ENCODE results near the gene ARHGAP23. TPM values are rescaled to one million over a fixed set of nuclear protein-coding genes. Genes with fewer than 3 reads are reported as not detected.

ARHGAP23 gene
- total RNA-seq, 1 experiment from 2014 or later, result 129 TPM

- DNase-seq, result no peak
- no peak for TF ChIP-seq EZH2 (IDR thresholded peaks at IDR 0.05; ENCODE audit: low read depth)
- Histone ChIP-seq H3K79me2 (ENCODE audit: low read depth) (no peaks in the 10 kb centered on the region), H3K9me3 (ENCODE audit: insufficient read depth, low read depth) (no peaks in the 10 kb centered on the region), H3K4me1 (replicated peaks; ENCODE audit: insufficient read depth) (peaks cover 34% of the 10 kb centered on the region), H3K4me3 (no peak overlapping the region), H3K4me2 (no peak overlapping the region), H3K36me3 (ENCODE audit: low read depth) (no peaks in the 10 kb centered on the region), H3K27me3 (ENCODE audit: insufficient read depth, low read depth) (peaks cover 7% of the 10 kb centered on the region; the same call in 1 of the 2 replicates), H2AFZ (no peak overlapping the region), H3K27ac (no peak overlapping the region), H3F3A (ENCODE audit: insufficient read depth, low read depth) (peaks cover 32% of the 10 kb centered on the region; the same call in 1 of the 2 replicates), H3K9me2 (ENCODE audit: insufficient read depth) (no peaks in the 10 kb centered on the region), H4K20me1 (ENCODE audit: insufficient read depth) (no peaks in the 10 kb centered on the region)
- POLR2A ChIA-PET (ENCODE audit: unreplicated experiment), result no interaction called here
- CTCF ChIA-PET, result interaction anchor here (1.1 kb wide), 1 partner anchor 234 kb away, joined by 9 read pairs; no protein-coding TSS in a partner anchor
- BruUV-seq (replicated peaks), result no TSS peak
- intact Hi-C loops (cut with micrococcal nuclease; ENCODE audit: unreplicated experiment), result no loop called here
Measured at GRCh38 chr17:38425744-38426143, 2.5 kb upstream of the ARHGAP23 start.

- ChIA-PET POLR2A (ENCODE audit: unreplicated experiment) (no interaction called here), CTCF (interaction anchor here (0.7 to 1.1 kb wide), 2 partner anchors 233 to 855 kb away, joined by 8 to 9 read pairs; no protein-coding TSS in a partner anchor)
- Histone ChIP-seq H3K9me2 (ENCODE audit: insufficient read depth) (no peaks in the 10 kb centered on the region), H3K4me3 (no peak overlapping the region), H2AFZ (no peak overlapping the region), H3K36me3 (ENCODE audit: low read depth) (no peaks in the 10 kb centered on the region), H3F3A (ENCODE audit: insufficient read depth, low read depth) (peaks cover 32% of the 10 kb centered on the region; the same call in 1 of the 2 replicates), H3K9me3 (ENCODE audit: insufficient read depth, low read depth) (no peaks in the 10 kb centered on the region), H3K27ac (no peak overlapping the region), H3K79me2 (ENCODE audit: low read depth) (no peaks in the 10 kb centered on the region), H3K27me3 (ENCODE audit: insufficient read depth, low read depth) (peaks cover 6% of the 10 kb centered on the region; the same call in 1 of the 2 replicates), H3K4me1 (replicated peaks; ENCODE audit: insufficient read depth) (peaks cover 34% of the 10 kb centered on the region), H4K20me1 (ENCODE audit: insufficient read depth) (0 out of 2 replicates have a peak, but pooled peaks cover 3% of the 10 kb centered on the region), H3K4me2 (no peak overlapping the region)
- no peak for DNase-seq
- intact Hi-C loops (cut with micrococcal nuclease; ENCODE audit: unreplicated experiment), result no loop called here
- BruUV-seq (replicated peaks), result no TSS peak
- no peak for TF ChIP-seq EZH2 (IDR thresholded peaks at IDR 0.05; ENCODE audit: low read depth)
- TF ChIP-seq, protein P1, sequence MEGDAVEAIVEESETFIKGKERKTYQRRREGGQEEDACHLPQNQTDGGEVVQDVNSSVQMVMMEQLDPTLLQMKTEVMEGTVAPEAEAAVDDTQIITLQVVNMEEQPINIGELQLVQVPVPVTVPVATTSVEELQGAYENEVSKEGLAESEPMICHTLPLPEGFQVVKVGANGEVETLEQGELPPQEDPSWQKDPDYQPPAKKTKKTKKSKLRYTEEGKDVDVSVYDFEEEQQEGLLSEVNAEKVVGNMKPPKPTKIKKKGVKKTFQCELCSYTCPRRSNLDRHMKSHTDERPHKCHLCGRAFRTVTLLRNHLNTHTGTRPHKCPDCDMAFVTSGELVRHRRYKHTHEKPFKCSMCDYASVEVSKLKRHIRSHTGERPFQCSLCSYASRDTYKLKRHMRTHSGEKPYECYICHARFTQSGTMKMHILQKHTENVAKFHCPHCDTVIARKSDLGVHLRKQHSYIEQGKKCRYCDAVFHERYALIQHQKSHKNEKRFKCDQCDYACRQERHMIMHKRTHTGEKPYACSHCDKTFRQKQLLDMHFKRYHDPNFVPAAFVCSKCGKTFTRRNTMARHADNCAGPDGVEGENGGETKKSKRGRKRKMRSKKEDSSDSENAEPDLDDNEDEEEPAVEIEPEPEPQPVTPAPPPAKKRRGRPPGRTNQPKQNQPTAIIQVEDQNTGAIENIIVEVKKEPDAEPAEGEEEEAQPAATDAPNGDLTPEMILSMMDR (conservative IDR thresholded peaks at IDR 0.05), result no peak
Measured at GRCh38 chr17:38426441-38426840, 1.8 kb upstream of the ARHGAP23 start.

DNA sequence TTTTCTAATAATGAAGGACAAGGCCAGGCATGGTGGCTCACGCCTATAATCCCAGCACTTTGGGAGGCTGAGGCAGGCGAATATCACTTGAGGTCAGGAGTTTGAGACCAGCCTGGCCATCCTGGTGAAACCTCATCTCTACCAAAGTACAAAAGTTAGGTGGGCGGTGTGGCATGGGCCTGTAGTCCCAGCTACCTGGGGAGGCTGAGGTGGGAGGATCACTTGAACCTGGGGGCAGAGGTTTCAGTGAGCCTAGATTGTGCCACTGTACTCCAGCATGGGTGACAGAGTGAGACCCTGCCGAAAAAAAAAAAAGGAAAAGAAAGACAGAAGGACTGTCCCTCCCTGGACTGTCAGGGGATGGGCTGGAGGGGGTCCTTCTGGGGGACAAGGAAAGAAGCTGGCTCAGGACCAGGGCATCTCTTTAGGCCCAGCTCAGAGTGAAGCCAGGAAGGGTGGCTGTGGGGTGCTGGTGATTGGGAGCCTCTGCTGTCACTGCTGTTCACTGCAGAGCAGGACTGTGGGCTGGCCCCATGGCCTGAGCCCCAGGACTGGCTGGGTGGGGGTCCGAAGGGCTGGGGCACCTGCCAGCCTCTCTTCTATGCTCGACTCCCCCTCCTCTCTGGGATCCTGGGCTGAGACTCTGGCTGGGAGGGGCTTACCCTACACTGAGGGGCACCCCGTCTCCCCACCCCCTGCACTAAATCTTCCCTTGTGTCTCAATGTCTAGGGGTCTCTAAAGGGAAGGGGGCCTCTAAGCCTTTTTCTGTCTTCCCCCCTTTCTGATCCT, 909 bp upstream of the ARHGAP23 start:
- Histone ChIP-seq H3K27ac (no peak overlapping the region), H4K20me1 (ENCODE audit: insufficient read depth) (0 out of 2 replicates have a peak, but pooled peaks cover 3% of the 10 kb centered on the region), H3K79me2 (ENCODE audit: low read depth) (no peaks in the 10 kb centered on the region), H3K9me3 (ENCODE audit: insufficient read depth, low read depth) (no peaks in the 10 kb centered on the region), H3K4me2 (peak overlapping the region; percentile 88), H3F3A (ENCODE audit: insufficient read depth, low read depth) (peaks cover 32% of the 10 kb centered on the region; the same call in 1 of the 2 replicates), H3K4me1 (replicated peaks; ENCODE audit: insufficient read depth) (peaks cover 34% of the 10 kb centered on the region), H3K9me2 (ENCODE audit: insufficient read depth) (no peaks in the 10 kb centered on the region), H3K4me3 (peak overlapping the region; percentile 84), H2AFZ (peak overlapping the region; percentile 78), H3K36me3 (ENCODE audit: low read depth) (no peaks in the 10 kb centered on the region), H3K27me3 (ENCODE audit: insufficient read depth, low read depth) (no peaks in the 10 kb centered on the region)
- CTCF ChIA-PET, result interaction anchor here (0.6 to 1.1 kb wide), 3 partner anchors 107 to 236 kb away, joined by 3 to 9 read pairs (median 4); no protein-coding TSS in a partner anchor
- TF ChIP-seq, protein P1 (conservative IDR thresholded peaks at IDR 0.05), result no peak
- TF ChIP-seq EZH2 (IDR thresholded peaks at IDR 0.05; ENCODE audit: low read depth), result no peak
- intact Hi-C loops (cut with micrococcal nuclease; ENCODE audit: unreplicated experiment), result no loop called here
- no peak for DNase-seq
- no TSS peak for BruUV-seq (replicated peaks)
- POLR2A ChIA-PET (ENCODE audit: unreplicated experiment), result interaction anchor here (0.7 kb wide), 1 partner anchor 314 kb away, joined by 4 read pairs; no protein-coding TSS in a partner anchor
